ENCODE measurements around the gene SLC22A25. TPM values are rescaled to one million over a fixed set of nuclear protein-coding genes. Genes with fewer than 3 reads are reported as not detected.
"Not testable (repeated sequence)": the region's sequence is repeated elsewhere in the genome, so short reads cannot be mapped to it uniquely, and the experiment has no call there.

SLC22A25 gene
- total RNA-seq (2014; rRNA removed; shearing (Covaris generic)) = not detected in 2 replicates

GRCh38 chr11:63243533-63243932 is at the start of gene SLC22A25:
Gene SLC22A25 (minus strand): TSS chr11:63243599. CDS start chr11:63229652, 13,947 bp downstream.
- no peak for DNase-seq (ENCODE audit: low read depth)

- DNase-seq (ENCODE audit: low read depth) = no peak
These were observed 46.9 kb upstream of the SLC22A25 start for GRCh38 chr11:63290285-63290684.

- no peak for DNase-seq (ENCODE audit: low read depth)
These were observed 46.3 kb upstream of the SLC22A25 start for GRCh38 chr11:63289658-63290057.

- no peak for DNase-seq (ENCODE audit: low read depth)
These were observed 39.2 kb upstream of the SLC22A25 start for GRCh38 chr11:63282579-63282978.

GRCh38 chr11:63280920-63281319 is 37.5 kb upstream of the SLC22A25 start:
- no peak for DNase-seq (ENCODE audit: low read depth)

- no peak for DNase-seq (ENCODE audit: low read depth)
These were observed 34.0 kb upstream of the SLC22A25 start for GRCh38 chr11:63277345-63277943.

- DNase-seq (ENCODE audit: low read depth) = no peak
These were observed 31.4 kb upstream of the SLC22A25 start for GRCh38 chr11:63274776-63275175.

GRCh38 chr11:63273685-63274084 is 30.3 kb upstream of the SLC22A25 start:
- no peak for DNase-seq (ENCODE audit: low read depth)

GRCh38 chr11:63262547-63262946 is 19.1 kb upstream of the SLC22A25 start:
- DNase-seq (ENCODE audit: low read depth) = no peak

- DNase-seq (ENCODE audit: low read depth) = no peak
These were observed 7.9 kb upstream of the SLC22A25 start for GRCh38 chr11:63251312-63251711.

GRCh38 chr11:63250162-63251050 is 7.0 kb upstream of the SLC22A25 start:
- DNase-seq (ENCODE audit: low read depth) = no peak

- no peak for DNase-seq (ENCODE audit: low read depth)
These were observed 5.6 kb upstream of the SLC22A25 start for GRCh38 chr11:63248966-63249365.

- DNase-seq (ENCODE audit: low read depth) = not testable (repeated sequence)
These were observed 4.0 kb upstream of the SLC22A25 start for GRCh38 chr11:63247237-63248002.

GRCh38 chr11:63246045-63246444 is 2.6 kb upstream of the SLC22A25 start:
- DNase-seq (ENCODE audit: low read depth) = no peak

- DNase-seq (ENCODE audit: low read depth) = no peak
These were observed 1.5 kb upstream of the SLC22A25 start for GRCh38 chr11:63244862-63245261.

GRCh38 chr11:63242089-63242781 is 1.2 kb downstream of the SLC22A25 start:
- DNase-seq (ENCODE audit: low read depth) = no peak

- no peak for DNase-seq (ENCODE audit: low read depth)
These were observed 2.5 kb downstream of the SLC22A25 start for GRCh38 chr11:63240791-63241379.

- DNase-seq (ENCODE audit: low read depth) = no peak
These were observed 3.3 kb downstream of the SLC22A25 start for GRCh38 chr11:63240098-63240497.

- no peak for DNase-seq (ENCODE audit: low read depth)
These were observed 4.1 kb downstream of the SLC22A25 start for GRCh38 chr11:63239254-63239653.

GRCh38 chr11:63237413-63237812 is 6.0 kb downstream of the SLC22A25 start:
- no peak for DNase-seq (ENCODE audit: low read depth)

Measured in Daoy (cell line).